Measurements from ENCODE around the gene USP3.
A peak's percentile ranks its signal among the peaks of the same experiment; 100 is the strongest.
"Not testable (repeated sequence)": the region's sequence is repeated elsewhere in the genome, so short reads cannot be mapped to it uniquely, and the experiment has no call there.

Gene USP3

DNA sequence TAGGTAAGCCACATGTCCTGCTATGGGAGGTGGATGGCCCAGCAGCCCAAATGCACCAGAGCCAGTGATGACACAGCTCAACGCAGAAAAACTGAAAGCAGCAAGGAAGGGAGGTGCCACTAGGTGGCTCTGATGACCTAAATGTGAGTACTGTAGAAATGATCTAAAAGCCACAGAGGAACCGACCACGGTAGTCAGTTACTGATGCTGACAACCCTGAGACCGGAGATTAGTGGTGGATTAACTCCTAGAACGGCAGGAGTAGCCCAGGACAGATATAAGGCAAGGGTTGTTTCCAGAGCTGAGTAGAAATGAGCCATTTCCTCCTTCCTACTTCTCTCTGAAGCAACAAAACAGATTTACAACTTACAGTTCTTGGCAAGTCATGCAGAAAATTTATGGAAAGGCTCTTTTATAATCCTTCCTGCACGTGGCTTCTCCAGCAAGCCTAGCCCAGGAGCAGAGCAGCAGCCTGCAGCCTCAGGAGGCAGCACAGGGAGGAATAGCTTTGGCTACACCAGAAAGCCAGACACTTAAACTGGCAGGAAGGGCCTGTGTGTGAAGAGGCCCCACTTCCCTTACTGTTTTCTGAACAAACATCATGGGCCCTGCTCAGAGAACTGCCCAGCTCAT lies 105.9 kb downstream of the USP3 start:
- DNase-seq (ENCODE audit: low read depth): peak; percentile 53

DNA sequence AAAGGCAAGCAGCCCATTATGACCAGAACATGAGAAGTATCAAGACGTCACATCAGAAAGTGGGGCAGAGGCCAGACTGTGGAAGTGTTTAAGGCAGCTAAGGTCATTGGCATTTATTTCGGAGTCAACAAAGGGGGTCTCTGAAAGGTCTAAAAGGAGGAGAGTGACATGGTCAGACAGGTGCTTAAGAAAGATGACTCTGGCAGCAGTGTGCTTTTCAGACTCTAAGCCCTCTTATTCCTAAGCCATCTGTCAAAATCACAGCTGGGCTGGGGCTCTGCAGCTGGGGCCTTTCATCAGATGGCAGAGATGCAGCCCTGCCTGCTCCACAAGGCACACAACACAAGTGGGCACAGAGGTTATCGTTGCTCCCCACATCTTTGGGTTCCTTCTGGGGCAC lies 106.8 kb downstream of the USP3 start:
- no peak for DNase-seq (ENCODE audit: low read depth)

DNA sequence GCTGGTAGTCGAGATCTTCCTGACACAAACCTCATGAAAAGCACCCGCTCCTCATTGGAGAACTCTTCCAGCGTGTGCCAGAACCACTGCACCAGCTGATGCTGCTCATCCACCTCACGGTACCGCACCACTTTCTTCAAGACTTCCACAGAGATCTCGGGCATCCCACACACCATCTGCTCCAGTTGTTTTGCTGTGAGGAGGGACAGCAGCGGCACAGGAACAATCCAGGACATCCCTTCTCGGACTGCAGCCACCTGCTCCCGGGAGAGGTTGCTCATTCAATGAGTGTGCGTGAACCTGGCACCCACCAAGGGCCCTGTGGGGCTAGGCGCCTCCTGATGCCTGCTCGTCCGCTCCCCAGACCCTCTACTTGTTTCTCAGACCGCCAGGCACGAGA lies 107.9 kb downstream of the USP3 start:
- no peak for DNase-seq (ENCODE audit: low read depth)

DNA sequence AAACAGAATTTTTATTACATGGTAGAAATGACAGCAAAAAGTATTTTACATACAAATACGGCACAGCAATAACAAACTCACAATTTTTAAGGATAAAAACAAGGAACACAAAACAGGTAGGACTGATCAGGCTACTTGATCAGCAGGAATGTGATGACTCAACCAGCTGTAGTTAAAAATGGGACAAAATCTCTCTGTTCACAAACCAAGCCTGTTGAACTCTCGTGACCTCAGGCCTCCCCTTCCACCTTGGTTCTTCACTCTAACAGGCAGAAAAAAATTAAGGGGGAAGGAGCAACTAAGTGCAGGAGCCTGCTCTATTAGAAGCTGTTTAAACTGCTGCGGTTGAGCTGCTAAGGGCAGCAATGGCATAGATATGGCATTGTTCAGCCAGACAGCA lies 111.5 kb downstream of the USP3 start:
- no peak for DNase-seq (ENCODE audit: low read depth)

DNA sequence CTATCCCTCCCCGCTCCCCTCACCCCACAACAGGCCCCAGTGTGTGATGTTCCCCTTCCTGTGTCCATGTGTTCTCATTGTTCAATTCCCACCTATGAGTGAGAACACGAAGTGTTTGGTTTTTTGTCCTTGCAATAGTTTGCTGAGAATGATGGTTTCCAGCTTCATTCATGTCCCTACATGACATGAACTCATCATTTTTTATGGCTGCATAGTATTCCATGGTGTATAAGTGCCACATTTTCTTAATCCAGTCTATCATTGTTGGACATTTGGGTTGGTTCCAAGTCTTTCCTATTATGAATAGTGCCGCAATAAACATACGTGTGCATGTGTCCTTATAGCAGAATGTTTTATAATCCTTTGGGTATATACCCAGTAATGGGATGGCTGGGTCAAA lies 112.8 kb downstream of the USP3 start:
- DNase-seq (ENCODE audit: low read depth): not testable (repeated sequence)

DNA sequence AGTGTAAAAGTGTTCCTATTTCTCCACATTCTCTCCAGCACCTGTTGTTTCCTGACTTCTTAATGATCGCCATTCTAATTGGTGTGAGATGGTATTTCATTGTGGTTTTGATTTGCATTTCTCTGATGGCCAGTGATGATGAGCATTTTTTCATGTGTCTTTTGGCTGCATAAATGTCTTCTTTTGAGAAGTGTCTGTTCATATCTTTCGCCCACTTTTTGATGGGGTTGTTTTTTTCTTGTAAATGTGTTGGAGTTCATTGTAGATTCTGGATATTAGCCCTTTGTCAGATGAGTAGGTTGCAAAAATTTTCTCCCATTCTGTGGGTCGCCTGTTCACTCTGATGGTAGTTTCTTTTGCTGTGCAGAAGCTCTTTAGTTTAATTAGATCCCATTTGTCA lies 113.2 kb downstream of the USP3 start:
- DNase-seq (ENCODE audit: low read depth): not testable (repeated sequence)

DNA sequence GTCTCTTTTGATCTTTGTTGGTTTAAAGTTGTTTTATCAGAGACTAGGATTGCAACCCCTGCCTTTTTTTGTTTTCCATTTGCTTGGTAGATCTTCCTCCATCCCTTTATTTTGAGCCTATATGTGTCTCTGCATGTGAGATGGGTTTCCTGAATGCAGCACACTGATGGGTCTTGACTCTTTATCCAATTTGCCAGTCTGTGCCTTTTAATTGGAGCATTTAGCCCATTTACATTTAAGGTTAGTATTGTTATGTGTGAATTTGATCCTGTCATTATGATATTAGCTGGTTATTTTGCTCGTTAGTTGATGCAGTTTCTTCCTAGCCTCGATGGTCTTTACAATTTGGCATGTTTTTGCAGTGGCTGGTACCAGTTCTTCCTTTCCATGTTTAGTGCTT lies 116.4 kb downstream of the USP3 start:
- DNase-seq (ENCODE audit: low read depth): not testable (repeated sequence)

DNA sequence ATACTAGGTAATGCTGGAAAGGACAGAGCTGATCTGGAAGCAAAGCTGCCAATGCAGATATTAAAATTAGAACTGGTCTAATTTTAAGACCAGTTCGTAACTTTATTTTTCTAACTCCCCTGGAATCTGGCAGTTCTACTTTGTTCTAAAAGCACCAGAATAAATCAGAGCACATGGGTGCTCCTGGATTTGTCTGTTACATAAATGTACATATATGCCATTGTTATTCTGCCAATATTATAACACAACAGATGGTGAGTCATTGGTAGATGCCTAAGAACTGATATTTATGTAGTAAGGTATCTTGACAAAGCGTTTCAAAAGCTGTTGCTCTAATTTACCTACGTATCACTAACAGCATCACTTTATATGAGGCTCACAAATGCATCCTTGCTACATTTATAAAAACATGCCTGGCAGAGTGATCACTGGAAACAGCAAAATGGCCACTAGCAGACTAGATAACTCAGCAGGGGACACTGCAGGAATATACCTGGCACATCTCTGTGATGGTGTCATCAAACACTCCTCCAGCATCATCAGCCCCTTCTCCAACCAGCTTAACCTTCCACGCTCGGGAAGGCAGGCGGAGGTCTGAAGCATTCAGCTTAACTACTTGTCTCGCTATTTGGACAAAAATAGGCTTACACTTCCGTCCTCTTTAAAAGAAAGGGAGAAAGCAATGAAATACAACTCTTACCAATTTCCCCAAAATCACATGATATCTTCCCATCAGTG lies 119.0 kb downstream of the USP3 start:
- DNase-seq (ENCODE audit: low read depth): no peak

DNA sequence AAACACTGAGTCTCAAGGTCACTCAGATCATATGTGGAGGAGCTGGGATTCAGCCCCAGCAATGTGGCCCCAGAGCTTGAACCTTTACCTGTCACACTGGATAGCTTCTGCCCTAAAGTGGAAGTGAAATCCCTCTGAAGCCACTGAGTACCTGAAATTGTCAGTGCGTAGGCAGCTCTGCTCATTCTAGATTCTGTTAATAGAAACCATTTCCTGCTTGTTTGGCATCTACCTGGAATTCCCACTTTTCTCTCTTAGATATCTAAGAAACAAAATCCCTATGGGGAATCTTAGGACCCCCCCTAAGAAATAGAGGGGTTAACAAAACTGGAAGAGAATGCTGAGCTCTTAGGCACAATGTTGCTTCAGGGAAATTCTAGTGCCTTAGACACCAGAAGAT lies 122.6 kb downstream of the USP3 start:
- no peak for DNase-seq (ENCODE audit: low read depth)

DNA sequence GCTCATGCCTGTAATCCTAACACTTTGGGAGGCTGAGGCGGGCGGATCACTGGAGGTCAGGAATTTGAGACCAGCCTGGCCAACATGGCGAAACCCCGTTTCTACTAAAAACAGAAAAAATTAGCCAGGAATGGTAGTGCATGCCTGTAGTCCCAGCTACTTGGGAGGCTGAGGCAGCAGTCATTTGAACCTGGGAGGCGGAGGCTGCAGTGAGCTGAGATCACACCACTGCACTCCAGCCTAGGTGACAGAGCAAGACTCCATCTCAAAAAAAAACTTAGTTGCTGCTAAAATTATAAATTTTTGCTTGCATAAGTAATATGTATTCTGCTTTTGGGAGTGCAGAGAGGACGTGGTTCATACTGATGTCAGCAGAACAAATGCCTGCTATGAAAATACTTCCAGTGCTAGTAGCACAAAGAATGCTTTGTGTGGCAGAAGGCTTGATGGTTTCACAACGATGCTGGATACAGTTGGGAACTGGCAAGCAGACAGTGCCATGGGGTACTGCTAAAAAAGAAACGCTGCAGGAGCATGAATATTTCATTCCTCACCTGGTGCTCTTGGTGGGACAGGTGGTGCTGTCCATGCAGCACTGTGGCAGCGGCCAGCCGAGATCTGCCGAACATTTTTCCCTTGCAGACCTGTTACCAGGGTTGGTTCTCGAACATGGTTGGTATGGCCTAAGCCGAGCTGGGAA lies 123.9 kb downstream of the USP3 start:
- DNase-seq (ENCODE audit: low read depth): no peak

DNA sequence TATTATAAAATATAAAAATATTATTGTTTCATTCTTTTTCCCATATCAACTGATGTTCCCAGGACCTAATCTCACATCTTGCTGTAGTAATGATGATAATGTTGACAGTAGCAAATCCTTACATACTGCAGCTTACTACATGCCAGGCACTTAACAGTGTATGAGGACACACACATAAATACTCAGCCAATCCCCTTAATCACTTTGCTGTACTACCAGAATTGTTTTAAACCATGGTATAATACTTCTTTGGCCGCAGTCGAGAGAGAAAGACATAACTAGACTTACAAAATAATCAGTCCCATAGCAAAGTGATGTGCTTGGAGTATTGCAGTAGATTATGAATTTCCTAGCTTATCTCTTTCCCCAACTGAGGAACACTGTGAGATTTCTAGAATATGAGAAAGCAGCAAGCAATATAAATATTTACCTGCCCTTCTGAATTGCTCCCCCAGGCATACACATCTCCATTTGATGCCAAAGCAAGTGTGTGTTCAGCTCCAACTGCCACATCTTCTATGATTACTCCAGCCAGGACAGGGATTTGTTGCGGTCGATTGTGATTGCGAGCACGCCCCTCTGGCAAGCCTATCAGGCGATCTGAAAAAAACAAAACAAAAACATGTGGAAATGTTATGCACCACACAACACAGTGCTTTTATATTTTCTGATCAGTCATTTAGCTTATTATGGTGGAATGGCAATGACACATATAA lies 125.8 kb downstream of the USP3 start:
- DNase-seq (ENCODE audit: low read depth): no peak

DNA sequence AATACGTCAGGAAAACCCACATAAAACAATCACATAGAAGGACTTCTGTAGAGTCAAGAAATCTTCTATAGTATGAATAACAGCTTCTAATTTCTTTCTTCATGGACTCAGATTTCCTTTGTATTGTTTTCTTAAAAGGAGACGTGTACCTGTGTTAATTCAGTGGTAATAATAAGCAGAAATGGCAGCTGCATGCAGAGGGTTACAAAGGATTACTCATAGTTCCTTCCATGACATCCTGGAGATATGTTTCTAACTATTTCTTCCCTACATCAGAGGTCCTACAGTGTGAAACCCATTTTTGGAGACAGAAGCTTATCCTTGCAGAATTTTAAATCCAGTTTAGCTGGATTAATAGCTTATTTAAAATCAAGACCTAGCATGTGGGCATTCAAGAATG lies 128.9 kb downstream of the USP3 start:
- DNase-seq (ENCODE audit: low read depth): no peak

DNA sequence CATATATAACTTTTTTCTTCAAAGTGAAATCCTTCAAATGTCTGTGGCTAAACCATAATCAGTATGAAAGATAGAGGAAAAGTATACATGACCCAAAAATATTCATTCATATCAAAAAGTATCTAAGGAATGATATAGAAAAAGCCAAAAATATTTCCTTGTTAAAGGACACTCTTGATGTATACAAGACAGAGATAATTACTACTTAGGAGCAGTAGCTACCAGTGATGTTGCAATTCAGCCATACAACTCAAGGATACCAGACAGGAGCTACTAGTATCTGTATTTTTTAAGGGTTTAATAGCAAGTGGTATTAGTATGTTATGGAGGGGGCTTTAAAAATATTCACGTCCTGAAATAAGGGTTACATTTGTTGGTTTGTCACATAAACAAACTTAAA lies 129.8 kb downstream of the USP3 start:
- no peak for DNase-seq (ENCODE audit: low read depth)

DNA sequence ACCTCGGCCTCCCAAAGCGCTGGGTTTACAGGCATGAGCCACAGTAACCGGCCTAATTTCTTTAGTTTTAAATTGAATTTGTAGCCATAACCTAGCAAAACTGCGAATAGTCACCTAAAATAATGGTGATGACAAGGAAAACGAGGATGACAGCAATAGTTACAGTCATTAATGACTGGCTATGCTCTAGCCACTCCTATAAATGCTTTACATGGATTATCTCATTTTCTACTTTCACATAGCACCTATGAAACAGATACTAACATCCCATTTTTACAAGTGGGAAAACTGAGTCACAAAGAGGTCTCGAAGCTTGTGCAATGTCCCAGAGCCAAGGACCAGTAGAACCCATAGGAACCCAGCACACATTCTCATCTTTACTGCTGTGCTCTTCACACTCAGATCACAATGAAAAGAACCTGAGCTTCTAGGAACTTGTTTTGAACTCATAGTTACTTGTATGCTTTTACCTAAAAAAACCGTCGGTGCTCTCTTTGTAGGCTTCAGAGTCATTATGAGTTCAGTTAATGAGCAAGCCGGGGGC lies 132.2 kb downstream of the USP3 start:
- no peak for DNase-seq (ENCODE audit: low read depth)

DNA sequence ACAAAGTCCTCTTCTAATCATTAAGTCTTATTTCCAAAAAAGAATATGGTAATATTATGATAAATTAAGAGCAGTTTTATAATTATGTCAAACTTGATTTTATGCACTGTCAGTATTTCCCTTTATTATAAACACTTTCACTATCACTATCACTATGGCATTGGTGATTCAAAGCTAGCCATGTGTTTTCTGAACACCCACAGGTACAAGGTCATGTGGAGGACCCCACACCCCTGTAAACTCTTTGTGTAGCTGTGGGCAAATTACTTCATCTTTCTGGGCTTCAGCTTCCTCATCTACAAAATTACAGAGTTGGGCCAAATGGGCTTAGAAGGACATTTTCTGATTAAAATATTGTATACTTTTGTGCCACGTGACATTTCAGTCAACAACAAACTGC lies 134.4 kb downstream of the USP3 start:
- no peak for DNase-seq (ENCODE audit: low read depth)

DNA sequence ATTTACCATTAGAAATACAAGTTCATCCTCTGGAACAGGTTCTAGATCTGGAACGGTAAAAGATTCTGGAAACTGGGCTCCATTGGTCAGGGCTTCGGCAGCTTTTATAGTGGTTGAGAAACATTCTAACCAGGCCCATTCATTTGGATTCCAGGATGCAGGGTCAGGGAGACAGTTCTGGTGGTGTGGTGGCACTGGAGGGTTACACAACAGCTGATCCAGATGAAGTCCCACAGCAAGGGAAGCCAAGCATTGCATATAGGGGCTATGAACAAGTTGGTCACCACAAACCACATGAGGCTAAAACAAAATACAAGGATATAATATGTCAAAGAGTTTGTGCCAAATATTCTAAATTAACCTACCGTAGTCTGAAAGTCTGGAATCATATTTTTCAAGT lies 135.8 kb downstream of the USP3 start:
- no peak for DNase-seq (ENCODE audit: low read depth)
